Stomach (tissue), 9 donors: ENCODE results near the gene LRP4. TPM values are rescaled to one million over a fixed set of nuclear protein-coding genes. Genes with fewer than 3 reads are reported as not detected.

ENCODE experiments used
- DNase-seq, 2 donors: peaks; one replicate each; pipeline versions ENCODE4 v3.0.0 to v3.0.0-alpha.2; 2013 to 2019
- H3K27ac ChIP-seq, 5 donors: fragments of 200-600 bp in 4 of 5; sonication (generic) in 4 of 5; one replicate each; pipeline ENCODE4 v1.5.1; 2013 to 2019; ENCODE audit warnings: mild to moderate bottlenecking in 1 of 5, moderate library complexity in 1 of 5
- H3K27me3 ChIP-seq, 3 donors: fragments of 200-600 bp; sonication (generic); one replicate each; pipeline ENCODE4 v1.5.1; 2017 to 2019; ENCODE audit warnings: mixed run types in 1 of 3
- H3K36me3 ChIP-seq, 4 donors: fragments of 200-600 bp; sonication (generic); 1 replicate in 3 of 4; 2 replicates in 1 of 4; pipeline ENCODE4 v1.5.1; 2016 to 2019
- H3K4me1 ChIP-seq, 4 donors: fragments of 200-600 bp; sonication (generic); one replicate each; pipeline ENCODE4 v1.5.1; 2016 to 2019
- H3K4me3 ChIP-seq, 4 donors: fragments of 200-600 bp; sonication (generic) in 3 of 4; one replicate each; pipeline ENCODE4 v1.5.1; 2016 to 2019; ENCODE audit warnings: mild to moderate bottlenecking in 1 of 4
- H3K9me3 ChIP-seq, 4 donors: fragments of 200-600 bp; sonication (generic); one replicate each; pipeline ENCODE4 v1.5.1; 2016 to 2019
- CTCF ChIP-seq, 7 experiments: fragments of 450-650 bp in 4 of 7; fragments of 200-600 bp in 3 of 7; sonication (generic) in 3 of 7; IDR thresholded peaks; one replicate each; pipeline ENCODE4 v1.5.1; 2016 to 2019; ENCODE audit warnings: antibody characterized with exemption in 7 of 7, control low read depth in 2 of 7, mild to moderate bottlenecking in 1 of 7
- EP300 ChIP-seq: sonication (generic); formaldehyde crosslinking; IDR thresholded peaks from one replicate; pipeline ENCODE4 v1.6.1; 2017; ENCODE audit warnings: antibody characterized with exemption
- POLR2A ChIP-seq, 4 donors: fragments of 450-650 bp; IDR thresholded peaks; one replicate each; pipeline ENCODE4 v1.6.1; 2016; ENCODE audit warnings: antibody characterized with exemption in 4 of 4, control low read depth in 2 of 4, mild to moderate bottlenecking in 1 of 4, moderate library complexity in 1 of 4
- POLR2AphosphoS5 ChIP-seq, 3 donors: sonication (generic); formaldehyde crosslinking; IDR thresholded peaks; one replicate each; pipeline ENCODE4 v1.6.1; 2016; ENCODE audit warnings: antibody characterized with exemption in 3 of 3
- WGBS, 5 donors: extraction: QIAGEN DNeasy Blood & Tissue Kit in 3 of 5; methylation state at CpG; one replicate each; pipeline versions ENCODE4 v1.1.5 to v1.1.7; 2013 to 2018; 5-methylcytosine and 5-hydroxymethylcytosine counted together
- intact Hi-C: fragments of 100-400 bp; cut with DNase I; formaldehyde crosslinking; loops from one replicate; pipeline ENCODE4 v1.15.1; 2023; ENCODE audit warnings: low total_unique reads
- polyA plus RNA-seq, 3 donors: library from polyadenylated mRNA; stranded (reverse); fragments of 200-250 nt; gene quantifications; one replicate each; pipeline ENCODE4 v1.2.3, GENCODE V29; 2013
- total RNA-seq, 5 donors: library from RNA; depleted of rRNA; stranded (reverse); fragments of >200 nt; gene quantifications; one replicate each; pipeline versions ENCODE4 v1.1.0 to v1.2.3, GENCODE V29; 2014 to 2016
- donor health status: healthy with polysubstance abuse.
- donor health status: Bipolar disorder and iron deficiency.
- donor health status: healthy.

Gene LRP4
- total and polyA plus RNA-seq, 8 donors, result 2.0 to 29.2 (median 7.0) TPM

DNA sequence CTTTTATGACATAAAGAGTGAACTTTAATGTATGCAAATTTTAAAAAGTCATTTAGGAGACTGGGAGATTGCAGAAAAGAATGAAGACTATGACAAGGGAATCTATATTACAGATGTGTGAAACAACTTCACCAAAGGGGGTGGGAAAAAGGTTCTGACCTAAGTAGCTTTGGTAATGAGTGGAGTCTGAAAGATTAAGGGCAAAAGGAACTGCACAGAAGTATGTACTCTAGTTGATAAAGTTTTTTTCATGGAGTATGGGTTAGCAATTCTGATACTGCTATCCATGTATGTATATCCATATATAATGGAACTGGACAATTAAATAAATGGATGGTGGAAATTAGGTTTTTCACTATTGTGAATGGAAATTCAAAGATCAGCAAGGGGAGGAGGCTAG lies 81.5 kb downstream of the LRP4 start:
- Histone ChIP-seq H3K4me1 (peaks cover 0 to 52% (median 19%) of the 10 kb centered on the region in 4 donors), H3K27me3 (no peaks in the 10 kb centered on the region), H3K9me3 (no peaks in the 10 kb centered on the region), H3K27ac (no peak overlapping the region), H3K36me3 (no peaks in the 10 kb centered on the region), H3K4me3 (no peak overlapping the region)
- no peak for DNase-seq
- TF ChIP-seq CTCF (IDR thresholded peaks at IDR 0.05) (no peak), POLR2AphosphoS5 (IDR thresholded peaks at IDR 0.05) (no peak), EP300 (no peak), POLR2A (IDR thresholded peaks at IDR 0.05) (no peak)
- intact Hi-C loops, result no loop called here

DNA sequence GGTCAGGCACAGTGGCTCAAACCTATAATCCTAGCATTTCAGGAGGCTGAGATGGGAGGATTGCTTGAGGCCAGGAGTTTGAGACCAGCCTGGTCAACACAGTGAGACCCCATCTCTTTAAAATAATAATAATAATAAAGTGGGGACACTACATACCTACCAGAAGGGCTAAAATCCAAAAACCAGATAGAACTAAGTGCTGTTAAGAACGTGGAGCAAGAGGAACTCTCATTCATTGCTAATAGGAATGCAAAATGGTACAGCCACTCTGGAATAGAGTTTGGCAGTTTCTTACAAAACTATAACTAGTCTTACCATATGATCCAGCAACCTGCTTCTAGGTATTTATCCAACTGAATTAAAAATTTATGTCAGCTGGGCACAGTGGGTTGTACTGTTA lies 81.9 kb downstream of the LRP4 start:
- H3K27ac ChIP-seq, result no peak overlapping the region
- H3K27me3 ChIP-seq, result no peaks in the 10 kb centered on the region
- H3K36me3 ChIP-seq, result no peaks in the 10 kb centered on the region
- WGBS, 5 donors, result 82 to 100% (median 96%) methylated on average over 1 of the region's 1 CpG
- no peak for DNase-seq
- TF ChIP-seq EP300 (no peak), CTCF (IDR thresholded peaks at IDR 0.05) (no peak), POLR2AphosphoS5 (IDR thresholded peaks at IDR 0.05) (no peak), POLR2A (IDR thresholded peaks at IDR 0.05) (no peak)
- intact Hi-C loops, result no loop called here
- no peaks in the 10 kb centered on the region for H3K9me3 ChIP-seq
- H3K4me1 ChIP-seq, result peaks cover 0 to 47% (median 18%) of the 10 kb centered on the region in 4 donors
- no peak overlapping the region for H3K4me3 ChIP-seq

DNA sequence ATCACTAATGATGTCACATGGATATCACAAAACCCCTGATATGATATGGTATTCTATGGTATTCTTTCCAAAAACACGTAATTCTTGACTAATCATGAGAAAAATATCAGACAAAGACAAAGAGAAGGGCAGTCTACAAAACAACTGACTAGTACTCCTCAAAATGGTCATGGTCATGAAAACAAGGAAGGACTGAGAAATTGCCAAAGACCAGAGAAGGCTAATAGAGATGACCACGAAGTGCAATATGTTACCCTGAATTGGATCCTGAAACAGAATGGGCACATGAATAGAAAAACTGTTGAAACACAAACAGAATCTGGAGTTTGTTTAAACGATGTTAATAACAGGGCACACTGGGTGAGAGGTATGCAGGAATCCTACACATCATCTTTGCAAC lies 82.5 kb downstream of the LRP4 start:
- Histone ChIP-seq H3K27me3 (no peaks in the 10 kb centered on the region), H3K36me3 (no peaks in the 10 kb centered on the region), H3K4me1 (peaks cover 0 to 46% (median 18%) of the 10 kb centered on the region in 4 donors), H3K9me3 (no peaks in the 10 kb centered on the region), H3K27ac (no peak overlapping the region), H3K4me3 (no peak overlapping the region)
- TF ChIP-seq POLR2AphosphoS5 (IDR thresholded peaks at IDR 0.05) (no peak), EP300 (no peak), CTCF (IDR thresholded peaks at IDR 0.05) (no peak), POLR2A (IDR thresholded peaks at IDR 0.05) (no peak)
- DNase-seq, result no peak
- intact Hi-C loops, result no loop called here
- 45 to 58% (median 57%) methylated on average over 3 of the region's 3 CpGs for WGBS, 5 donors

- Histone ChIP-seq H3K27ac (no peak overlapping the region), H3K4me3 (no peak overlapping the region), H3K36me3 (no peaks in the 10 kb centered on the region), H3K9me3 (no peaks in the 10 kb centered on the region), H3K4me1 (peaks cover 0 to 46% (median 18%) of the 10 kb centered on the region in 4 donors), H3K27me3 (no peaks in the 10 kb centered on the region)
- intact Hi-C loops, result no loop called here
- no peak for TF ChIP-seq EP300
- no peak for TF ChIP-seq POLR2AphosphoS5 (IDR thresholded peaks at IDR 0.05)
- TF ChIP-seq POLR2A (IDR thresholded peaks at IDR 0.05), result no peak
- no peak for TF ChIP-seq CTCF (IDR thresholded peaks at IDR 0.05)
- no peak for DNase-seq
- 76 to 96% (median 90%) methylated on average over 4 of the region's 4 CpGs for WGBS, 5 donors
Measured at GRCh38 chr11:46834821-46835220, 83.5 kb downstream of the LRP4 start.
